HuH-7.5 (cell line): Measurements from ENCODE around the gene EEFSEC.

ENCODE experiments used
- DNase-seq: peaks from one replicate; pipeline ENCODE4 v3.0.0; 2011; ENCODE audit warnings: low spot score

Gene EEFSEC

DNA sequence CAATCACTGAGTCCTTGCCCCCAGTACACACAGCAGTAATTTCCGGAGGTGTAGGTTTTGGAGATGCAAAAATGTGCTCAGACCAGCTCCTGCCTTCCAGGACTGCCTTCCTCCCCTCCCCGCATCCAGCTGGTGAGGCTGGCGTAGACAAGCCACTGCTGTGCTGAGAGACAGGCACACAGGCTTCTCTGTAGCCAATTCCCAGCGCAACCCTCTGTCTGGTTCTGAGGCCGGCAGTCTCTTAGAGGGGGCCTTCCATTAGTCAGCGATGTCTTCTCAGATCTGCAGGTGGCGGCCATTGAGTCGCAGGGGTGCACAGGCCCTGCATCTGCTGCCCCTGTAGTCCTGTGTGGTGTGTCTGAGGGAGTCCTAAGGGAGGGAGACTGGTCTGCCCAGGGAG is 199.0 kb downstream of the EEFSEC start:
- DNase-seq = no peak

- DNase-seq = no peak
Observed at GRCh38 chr3:128353361-128353965, 200.2 kb downstream of the EEFSEC start.

GRCh38 chr3:128353991-128354687 is 200.9 kb downstream of the EEFSEC start:
- no peak for DNase-seq

DNA sequence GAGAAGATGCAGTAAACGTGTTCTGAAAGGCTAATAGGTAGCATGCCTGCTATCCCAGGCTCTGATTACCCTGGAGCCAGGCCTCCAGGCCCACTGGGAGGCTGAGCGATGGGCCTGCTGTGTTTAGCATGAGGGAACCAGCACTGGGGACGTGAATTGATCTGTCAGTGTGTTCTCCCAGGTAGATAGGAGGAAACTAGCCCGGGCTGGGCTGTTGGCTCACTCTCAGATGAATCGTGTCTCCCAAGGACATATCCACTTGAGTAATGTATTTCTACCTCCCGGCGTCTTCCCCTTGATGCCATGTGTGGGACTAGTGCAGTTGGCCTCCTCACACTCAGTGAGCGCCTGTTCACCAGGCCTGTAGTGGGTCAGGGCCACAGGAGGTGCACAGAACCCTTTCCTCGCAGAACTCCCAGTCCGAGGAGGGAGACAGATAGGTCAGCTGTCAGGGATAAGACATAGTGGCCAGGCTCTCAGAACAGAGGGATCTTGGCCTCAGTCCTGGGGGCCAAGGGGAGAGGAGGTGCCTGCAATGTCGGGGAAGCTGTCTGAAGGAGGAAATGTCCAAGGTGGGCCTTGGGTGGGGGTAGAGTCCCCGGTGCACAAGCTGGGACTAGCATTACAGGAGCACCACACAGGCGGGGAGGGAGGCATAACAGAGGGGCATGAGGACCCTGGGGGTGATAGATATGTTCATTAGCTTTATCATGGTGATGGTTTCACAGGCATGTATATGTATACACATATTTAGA is 201.7 kb downstream of the EEFSEC start:
- DNase-seq = no peak

DNA sequence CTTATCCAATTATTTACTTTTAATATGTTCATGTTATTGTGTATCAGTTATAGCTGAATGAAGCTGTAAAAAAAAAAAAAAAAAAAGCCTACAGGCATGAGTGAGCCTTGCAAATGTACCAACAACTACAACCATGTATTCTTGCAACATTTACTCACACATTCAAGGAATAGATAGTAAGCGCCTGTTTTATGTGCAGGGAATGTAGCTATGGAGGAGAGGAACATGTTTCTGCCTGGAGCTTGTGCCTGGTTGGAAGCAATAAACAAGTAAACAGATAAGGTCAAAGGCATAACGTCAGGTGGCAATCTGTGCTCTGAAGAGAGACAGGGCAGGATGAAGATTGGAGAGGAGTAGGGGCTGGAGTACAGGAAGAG is 202.2 kb downstream of the EEFSEC start:
- DNase-seq = no peak

DNA sequence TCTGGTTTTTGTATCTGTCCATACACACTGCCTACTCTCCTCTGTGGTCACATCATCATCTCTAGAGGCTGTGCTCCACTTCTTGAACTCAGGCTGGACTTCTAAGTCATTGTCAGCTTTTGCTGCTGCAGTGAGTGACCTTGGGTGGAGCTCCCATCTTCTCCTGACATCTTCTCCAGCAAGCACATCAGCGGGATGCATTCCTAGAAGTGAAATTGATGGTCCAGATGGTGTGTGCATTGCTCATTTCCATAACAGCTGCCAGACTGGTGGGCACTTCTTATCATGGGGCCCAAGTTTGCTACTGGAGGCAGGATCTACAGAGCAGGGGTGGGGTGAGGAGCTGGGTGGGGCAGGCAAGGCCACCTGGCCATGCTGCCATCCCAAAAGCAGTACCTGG is 203.5 kb downstream of the EEFSEC start:
- DNase-seq = no peak

DNA sequence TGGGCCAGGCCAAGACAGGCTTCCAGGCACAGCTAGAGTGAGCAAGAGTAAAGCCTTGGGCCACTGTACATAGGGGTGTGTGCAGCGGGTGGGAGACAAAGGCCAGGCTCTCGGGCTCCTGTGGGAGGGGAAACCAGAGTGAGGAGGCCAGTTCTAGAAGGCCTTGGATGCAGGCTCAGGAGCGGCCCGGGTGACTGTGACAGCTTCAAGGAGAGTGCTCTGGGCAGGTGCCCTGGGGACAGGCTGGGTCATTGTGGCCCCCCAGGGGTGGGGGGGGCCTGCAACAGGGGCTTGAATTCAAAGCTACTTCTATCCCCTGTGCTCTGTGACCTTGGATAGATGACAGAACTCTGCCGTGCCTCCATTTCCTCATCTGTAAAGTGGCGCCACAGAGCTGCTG is 204.3 kb downstream of the EEFSEC start:
- no peak for DNase-seq

- DNase-seq = no peak
Observed at GRCh38 chr3:128358156-128358895, 205.0 kb downstream of the EEFSEC start.

- no peak for DNase-seq
Observed at GRCh38 chr3:128359060-128359664, 205.9 kb downstream of the EEFSEC start.

- no peak for DNase-seq
Observed at GRCh38 chr3:128359846-128360642, 206.8 kb downstream of the EEFSEC start.

DNA sequence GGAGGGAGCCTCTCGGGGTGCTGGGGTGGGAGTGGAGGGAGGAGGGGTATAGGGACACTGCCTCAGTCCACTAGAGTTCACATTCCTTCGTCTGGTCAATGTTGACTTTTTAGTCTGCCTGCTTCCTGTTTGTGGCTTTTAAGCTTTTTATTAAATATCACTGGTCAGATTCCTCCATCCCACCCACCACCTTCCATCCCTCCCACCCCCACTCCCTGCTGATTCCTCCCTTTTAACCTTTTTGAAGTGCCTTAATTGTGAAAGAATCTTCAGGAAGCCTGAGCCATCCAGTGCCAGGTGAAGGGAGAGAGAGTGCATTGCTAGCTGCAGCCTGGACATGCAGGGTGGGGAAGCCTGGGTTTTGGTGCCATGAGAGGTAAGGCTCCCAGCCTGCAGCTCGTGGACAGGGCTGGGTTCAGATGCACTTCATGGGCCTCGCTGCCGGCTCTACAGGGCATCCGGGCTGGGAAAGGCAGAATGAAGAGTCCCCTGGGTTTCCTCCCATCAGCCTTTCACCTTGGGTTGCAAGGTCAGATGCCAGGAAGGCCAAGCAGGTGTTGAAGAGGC is 207.5 kb downstream of the EEFSEC start:
- peak; percentile 41 for DNase-seq

- no peak for DNase-seq
Observed at GRCh38 chr3:128362026-128362965, 209.0 kb downstream of the EEFSEC start.

DNA sequence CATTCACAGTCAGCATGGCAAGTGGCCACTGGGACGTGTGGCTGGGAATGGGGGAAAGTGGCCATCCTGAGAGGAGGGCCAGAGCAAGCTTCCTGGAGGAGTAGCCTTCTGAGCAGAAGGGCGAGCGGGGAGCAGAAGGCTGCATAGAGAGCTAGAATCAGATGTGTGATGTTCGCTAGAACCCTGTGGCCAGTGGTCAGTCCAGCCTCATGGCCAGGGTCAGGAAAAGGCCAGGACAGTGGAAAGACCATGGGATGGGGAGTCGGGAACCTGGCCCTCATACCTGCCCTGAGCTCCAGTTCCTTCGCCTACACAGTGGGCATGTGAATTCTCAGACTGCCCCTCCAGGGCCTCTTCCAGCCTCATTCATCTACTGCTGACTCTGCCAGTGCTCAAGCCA is 211.0 kb downstream of the EEFSEC start:
- DNase-seq = no peak

DNA sequence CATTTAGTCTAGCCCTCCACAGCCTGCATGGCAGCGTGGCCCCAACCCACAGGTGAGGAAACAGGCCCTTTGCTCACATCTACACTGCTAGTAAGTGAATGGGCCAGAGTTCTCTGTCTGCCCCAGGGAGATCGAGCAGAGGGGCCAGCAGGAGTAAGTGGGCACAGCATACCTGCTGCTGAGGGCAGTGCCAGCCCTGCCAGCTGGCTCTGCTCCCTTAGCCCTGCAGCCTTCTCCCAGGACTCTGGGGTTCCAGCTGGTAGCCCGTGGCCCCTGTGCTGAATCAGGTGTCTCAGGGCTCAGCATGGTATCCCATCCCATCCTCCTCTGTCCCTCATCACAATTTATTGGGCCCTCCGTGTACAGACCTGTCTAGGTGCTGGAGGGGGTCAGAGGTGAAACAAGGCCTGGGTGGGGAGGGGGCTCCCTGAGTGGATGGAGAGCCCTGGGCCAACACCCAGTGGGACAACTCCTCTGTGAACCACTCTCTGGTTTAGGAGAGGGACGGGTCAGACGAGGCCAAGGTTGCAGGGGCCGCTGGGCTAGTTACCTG is 211.6 kb downstream of the EEFSEC start:
- DNase-seq = no peak

GRCh38 chr3:128366136-128366535 is 212.9 kb downstream of the EEFSEC start:
- DNase-seq = no peak

- DNase-seq = no peak
Observed at GRCh38 chr3:128366652-128367051, 213.4 kb downstream of the EEFSEC start.

- no peak for DNase-seq
Observed at GRCh38 chr3:128367221-128367620, 213.9 kb downstream of the EEFSEC start.

DNA sequence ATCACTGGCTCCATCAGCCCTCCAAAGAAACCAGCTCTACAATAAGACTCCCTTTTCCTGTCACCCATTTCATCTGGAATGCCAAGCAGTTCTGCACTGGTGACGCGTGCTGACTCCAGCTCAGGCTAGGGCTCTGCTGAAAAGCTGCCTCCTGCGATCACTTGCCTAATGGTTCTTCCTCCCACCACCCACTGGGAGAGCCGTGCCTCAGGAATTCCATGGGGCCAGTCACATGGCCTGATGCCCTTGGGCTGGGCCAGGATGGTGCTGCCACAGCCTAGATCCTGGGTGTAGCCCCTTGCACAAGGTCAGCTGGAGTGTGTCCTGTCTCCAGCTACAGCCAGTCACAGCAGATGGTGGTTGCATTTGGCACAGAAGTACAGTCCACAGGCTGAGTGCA is 214.5 kb downstream of the EEFSEC start:
- DNase-seq = no peak

- DNase-seq = no peak
Observed at GRCh38 chr3:128368626-128369025, 215.3 kb downstream of the EEFSEC start.
